ENCODE data around the gene UCK2.

UCK2 gene

DNA sequence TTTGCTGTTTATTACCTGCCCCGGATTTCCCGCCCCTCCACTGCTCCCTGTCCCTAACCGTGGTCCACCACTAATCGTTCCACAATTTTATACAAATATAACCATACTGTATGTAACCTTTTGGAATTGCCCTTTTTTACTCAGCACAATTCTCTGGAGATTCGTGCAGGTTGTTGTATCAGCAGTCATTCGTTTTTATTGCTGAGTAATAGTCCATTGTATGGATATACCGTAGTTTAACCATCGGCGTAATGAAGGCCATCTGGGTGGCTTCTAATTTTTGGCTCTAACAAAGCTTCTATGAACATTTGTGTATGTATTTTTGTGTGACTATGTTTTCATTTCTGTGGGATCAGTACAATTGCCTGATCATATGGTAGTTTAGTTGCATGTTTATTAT, 50.0 kb downstream of the UCK2 start:
- Histone ChIP-seq H3K27me3 (ENCODE audit: insufficient read depth, low read length, poor library complexity) (no peaks in the 10 kb centered on the region), H3K27ac (ENCODE audit: low read depth, low read length) (no peak overlapping the region), H3K79me1 (ENCODE audit: low read length) (peaks cover 18% of the 10 kb centered on the region), H3K4me2 (ENCODE audit: low read length) (no peak overlapping the region), H3K18ac (ENCODE audit: low read length) (no peak overlapping the region), H3K56ac (ENCODE audit: low read length) (no peak overlapping the region), H3K4me3 (ENCODE audit: low read length) (no peak overlapping the region), H3K4ac (ENCODE audit: low read depth, low read length) (no peak overlapping the region), H2AK5ac (ENCODE audit: low read length) (no peak overlapping the region), H2BK15ac (replicated peaks; ENCODE audit: low read depth) (no peak overlapping the region), H4K5ac (ENCODE audit: low read length) (no peak overlapping the region), H2BK120ac (ENCODE audit: low read depth, low read length) (no peak overlapping the region), H3K36me3 (ENCODE audit: control insufficient read depth, insufficient read depth, low read length) (no peaks in the 10 kb centered on the region), H2BK5ac (ENCODE audit: low read length) (no peak overlapping the region), H3K23ac (ENCODE audit: low read length) (no peak overlapping the region), H3K4me1 (ENCODE audit: control insufficient read depth, low read depth, low read length) (peaks cover 4% of the 10 kb centered on the region), H3K9ac (ENCODE audit: low read length) (no peak overlapping the region), H3K79me2 (ENCODE audit: control insufficient read depth, insufficient read depth, low read length) (peaks cover 82% of the 10 kb centered on the region), H4K8ac (ENCODE audit: low read depth, low read length) (no peak overlapping the region)
- DNase-seq: no peak
- 100% methylated on average over 1 of the region's 9 CpGs for WGBS (ENCODE audit: extremely low coverage, insufficient coverage, low lambda C conversion rate)

DNA sequence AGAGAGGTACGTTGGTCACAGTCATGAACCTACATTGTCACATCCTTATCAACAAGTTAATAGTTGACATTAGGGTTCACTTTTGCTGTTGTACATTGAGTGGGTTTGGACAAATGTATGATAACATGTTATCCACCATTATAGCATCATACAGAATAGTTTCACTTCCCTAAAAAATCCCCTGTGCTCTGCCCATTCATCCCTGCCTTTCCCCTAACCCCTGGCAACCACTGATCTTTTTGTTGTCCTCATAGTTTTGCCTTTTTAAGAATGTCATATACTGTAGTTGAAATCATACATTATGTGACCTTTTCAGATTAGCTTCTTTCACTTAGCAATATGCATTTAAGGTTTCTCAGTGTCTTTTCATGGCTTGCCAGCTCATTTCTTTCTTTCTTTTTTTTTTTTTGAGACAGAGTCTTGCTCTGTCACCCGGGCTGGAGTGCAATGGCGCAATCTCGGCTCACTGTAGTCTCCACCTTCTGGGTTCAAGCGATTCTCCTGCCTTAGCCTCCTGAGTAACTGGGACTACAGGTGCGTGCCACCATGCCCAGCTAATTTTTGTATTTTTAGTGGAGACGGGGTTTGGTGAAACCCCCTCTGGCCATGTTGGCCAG, 50.6 kb downstream of the UCK2 start:
- Histone ChIP-seq H4K5ac (ENCODE audit: low read length) (no peak overlapping the region), H3K27me3 (ENCODE audit: insufficient read depth, low read length, poor library complexity) (no peaks in the 10 kb centered on the region), H3K4me1 (ENCODE audit: control insufficient read depth, low read depth, low read length) (peaks cover 4% of the 10 kb centered on the region), H3K4me2 (ENCODE audit: low read length) (no peak overlapping the region), H3K4me3 (ENCODE audit: low read length) (no peak overlapping the region), H3K27ac (ENCODE audit: low read depth, low read length) (no peak overlapping the region), H4K8ac (ENCODE audit: low read depth, low read length) (no peak overlapping the region), H3K79me1 (ENCODE audit: low read length) (peaks cover 18% of the 10 kb centered on the region), H3K4ac (ENCODE audit: low read depth, low read length) (no peak overlapping the region), H3K79me2 (ENCODE audit: control insufficient read depth, insufficient read depth, low read length) (peaks cover 83% of the 10 kb centered on the region), H2AK5ac (ENCODE audit: low read length) (no peak overlapping the region), H3K23ac (ENCODE audit: low read length) (no peak overlapping the region), H2BK5ac (ENCODE audit: low read length) (no peak overlapping the region), H3K36me3 (ENCODE audit: control insufficient read depth, insufficient read depth, low read length) (no peaks in the 10 kb centered on the region), H2BK120ac (ENCODE audit: low read depth, low read length) (no peak overlapping the region), H2BK15ac (replicated peaks; ENCODE audit: low read depth) (no peak overlapping the region), H3K9ac (ENCODE audit: low read length) (no peak overlapping the region), H3K18ac (ENCODE audit: low read length) (no peak overlapping the region), H3K56ac (ENCODE audit: low read length) (no peak overlapping the region)
- DNase-seq: no peak
- no CpG with 5 or more reads among the region's 7 CpGs for WGBS (ENCODE audit: extremely low coverage, insufficient coverage, low lambda C conversion rate)

DNA sequence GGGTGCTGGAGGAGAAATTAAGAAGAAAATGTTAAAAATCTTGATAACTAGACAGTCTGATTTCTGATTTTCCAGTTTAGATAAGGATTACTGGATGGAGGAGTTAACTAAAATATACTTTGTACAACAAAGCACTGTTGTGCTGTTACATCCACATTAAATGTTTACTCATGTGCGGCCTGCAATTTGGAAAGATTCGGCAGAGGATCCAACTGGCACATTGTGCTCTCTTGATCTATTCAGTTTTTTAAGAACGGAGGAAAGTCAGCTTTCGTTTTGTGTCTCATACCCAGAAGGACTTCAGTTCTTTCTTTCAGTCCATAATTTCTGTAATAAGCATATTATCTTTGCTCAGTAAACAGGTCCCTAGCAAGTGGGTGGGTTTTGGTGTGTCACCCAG, 52.5 kb downstream of the UCK2 start:
- peaks cover 19% of the 10 kb centered on the region for H3K79me1 ChIP-seq (ENCODE audit: low read length)
- no peak overlapping the region for H3K4me2 ChIP-seq (ENCODE audit: low read length)
- H3K4me3 ChIP-seq (ENCODE audit: low read length): no peak overlapping the region
- no peak overlapping the region for H3K23ac ChIP-seq (ENCODE audit: low read length)
- H3K4ac ChIP-seq (ENCODE audit: low read depth, low read length): no peak overlapping the region
- no peaks in the 10 kb centered on the region for H3K36me3 ChIP-seq (ENCODE audit: control insufficient read depth, insufficient read depth, low read length)
- H3K9ac ChIP-seq (ENCODE audit: low read length): no peak overlapping the region
- H3K56ac ChIP-seq (ENCODE audit: low read length): no peak overlapping the region
- H2AK5ac ChIP-seq (ENCODE audit: low read length): no peak overlapping the region
- H4K8ac ChIP-seq (ENCODE audit: low read depth, low read length): no peak overlapping the region
- H3K27me3 ChIP-seq (ENCODE audit: insufficient read depth, low read length, poor library complexity): no peaks in the 10 kb centered on the region
- H2BK5ac ChIP-seq (ENCODE audit: low read length): no peak overlapping the region
- no CpG with 5 or more reads among the region's 4 CpGs for WGBS (ENCODE audit: extremely low coverage, insufficient coverage, low lambda C conversion rate)
- DNase-seq: no peak
- H2BK120ac ChIP-seq (ENCODE audit: low read depth, low read length): no peak overlapping the region
- H3K18ac ChIP-seq (ENCODE audit: low read length): no peak overlapping the region
- H4K5ac ChIP-seq (ENCODE audit: low read length): no peak overlapping the region
- H3K27ac ChIP-seq (ENCODE audit: low read depth, low read length): no peak overlapping the region
- no peak overlapping the region for H2BK15ac ChIP-seq (replicated peaks; ENCODE audit: low read depth)
- peaks cover 86% of the 10 kb centered on the region for H3K79me2 ChIP-seq (ENCODE audit: control insufficient read depth, insufficient read depth, low read length)
- H3K4me1 ChIP-seq (ENCODE audit: control insufficient read depth, low read depth, low read length): peaks cover 10% of the 10 kb centered on the region

DNA sequence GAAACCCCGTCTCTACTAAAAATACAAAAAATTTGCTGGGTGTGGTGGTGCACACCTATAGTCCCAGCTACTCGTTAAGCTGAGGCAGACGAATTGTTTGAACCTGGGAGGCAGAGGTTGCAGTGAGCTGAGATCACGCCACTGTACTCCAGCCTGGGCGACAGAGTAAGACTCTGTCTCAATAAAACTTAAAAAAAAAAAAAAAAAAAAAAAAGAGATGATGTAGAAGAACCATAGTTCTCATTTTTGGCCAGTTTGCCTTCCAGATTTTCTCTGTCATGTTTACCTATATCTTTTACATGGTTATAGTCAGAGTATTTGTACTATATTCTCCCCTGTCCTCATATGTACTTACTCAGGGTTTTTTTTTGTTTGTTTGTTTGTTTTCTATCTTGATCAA, 53.6 kb downstream of the UCK2 start:
- H3K79me1 ChIP-seq (ENCODE audit: low read length): peaks cover 19% of the 10 kb centered on the region
- no peak overlapping the region for H3K18ac ChIP-seq (ENCODE audit: low read length)
- WGBS (ENCODE audit: extremely low coverage, insufficient coverage, low lambda C conversion rate): no CpG with 5 or more reads among the region's 5 CpGs
- H2BK5ac ChIP-seq (ENCODE audit: low read length): no peak overlapping the region
- no peak overlapping the region for H3K23ac ChIP-seq (ENCODE audit: low read length)
- no peaks in the 10 kb centered on the region for H3K36me3 ChIP-seq (ENCODE audit: control insufficient read depth, insufficient read depth, low read length)
- peaks cover 6% of the 10 kb centered on the region for H3K4me1 ChIP-seq (ENCODE audit: control insufficient read depth, low read depth, low read length)
- no peaks in the 10 kb centered on the region for H3K27me3 ChIP-seq (ENCODE audit: insufficient read depth, low read length, poor library complexity)
- H3K4me2 ChIP-seq (ENCODE audit: low read length): no peak overlapping the region
- no peak overlapping the region for H2AK5ac ChIP-seq (ENCODE audit: low read length)
- H2BK120ac ChIP-seq (ENCODE audit: low read depth, low read length): no peak overlapping the region
- H3K27ac ChIP-seq (ENCODE audit: low read depth, low read length): no peak overlapping the region
- peaks cover 82% of the 10 kb centered on the region for H3K79me2 ChIP-seq (ENCODE audit: control insufficient read depth, insufficient read depth, low read length)
- no peak overlapping the region for H3K4me3 ChIP-seq (ENCODE audit: low read length)
- no peak overlapping the region for H4K8ac ChIP-seq (ENCODE audit: low read depth, low read length)
- no peak overlapping the region for H3K4ac ChIP-seq (ENCODE audit: low read depth, low read length)
- no peak overlapping the region for H3K9ac ChIP-seq (ENCODE audit: low read length)
- H4K5ac ChIP-seq (ENCODE audit: low read length): no peak overlapping the region
- DNase-seq: no peak
- no peak overlapping the region for H3K56ac ChIP-seq (ENCODE audit: low read length)
- no peak overlapping the region for H2BK15ac ChIP-seq (replicated peaks; ENCODE audit: low read depth)

DNA sequence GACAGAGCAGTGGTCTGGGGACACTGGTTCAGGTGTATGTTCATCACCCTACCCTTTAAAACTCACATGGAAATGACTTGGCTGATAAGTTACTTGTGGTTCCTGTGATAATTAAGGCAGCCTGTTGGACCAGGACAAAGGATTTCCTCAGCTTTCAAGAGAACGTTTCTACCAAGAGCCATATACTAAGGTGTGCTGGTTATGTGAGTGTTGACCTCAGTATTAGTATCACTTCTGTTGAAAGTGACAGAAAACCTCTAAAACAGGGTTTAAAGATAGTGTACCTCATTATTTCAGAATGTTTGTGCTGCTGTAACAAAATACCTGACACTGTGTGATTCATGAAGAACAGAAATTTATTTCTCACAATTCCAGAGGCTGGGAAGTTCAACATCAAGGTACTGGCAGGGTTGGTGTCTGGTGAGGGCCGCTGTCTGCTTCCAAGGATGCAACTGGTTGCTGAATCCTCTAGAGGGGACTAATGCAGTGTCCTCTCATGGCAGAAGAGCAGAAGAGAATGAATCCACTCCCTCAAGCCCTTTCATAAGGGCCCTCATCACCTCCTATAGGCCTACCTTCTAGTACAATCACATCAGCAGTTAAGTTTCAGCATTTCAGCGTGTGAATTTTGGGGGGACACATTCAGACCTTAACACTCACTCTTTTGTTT, 54.9 kb downstream of the UCK2 start:
- no CpG with 5 or more reads among the region's 3 CpGs for WGBS (ENCODE audit: extremely low coverage, insufficient coverage, low lambda C conversion rate)
- no peaks in the 10 kb centered on the region for H3K27me3 ChIP-seq (ENCODE audit: insufficient read depth, low read length, poor library complexity)
- no peak overlapping the region for H3K23ac ChIP-seq (ENCODE audit: low read length)
- peaks cover 6% of the 10 kb centered on the region for H3K4me1 ChIP-seq (ENCODE audit: control insufficient read depth, low read depth, low read length)
- H2BK5ac ChIP-seq (ENCODE audit: low read length): no peak overlapping the region
- no peak overlapping the region for H3K9ac ChIP-seq (ENCODE audit: low read length)
- H3K4me2 ChIP-seq (ENCODE audit: low read length): no peak overlapping the region
- peak overlapping the region; percentile 41 for H4K8ac ChIP-seq (ENCODE audit: low read depth, low read length)
- peaks cover 23% of the 10 kb centered on the region for H3K79me1 ChIP-seq (ENCODE audit: low read length)
- peaks cover 85% of the 10 kb centered on the region for H3K79me2 ChIP-seq (ENCODE audit: control insufficient read depth, insufficient read depth, low read length)
- no peaks in the 10 kb centered on the region for H3K36me3 ChIP-seq (ENCODE audit: control insufficient read depth, insufficient read depth, low read length)
- H4K5ac ChIP-seq (ENCODE audit: low read length): no peak overlapping the region
- peak; percentile 48 for DNase-seq
- no peak overlapping the region for H2BK15ac ChIP-seq (replicated peaks; ENCODE audit: low read depth)
- H3K27ac ChIP-seq (ENCODE audit: low read depth, low read length): no peak overlapping the region
- H3K4me3 ChIP-seq (ENCODE audit: low read length): no peak overlapping the region
- no peak overlapping the region for H2AK5ac ChIP-seq (ENCODE audit: low read length)
- H3K18ac ChIP-seq (ENCODE audit: low read length): no peak overlapping the region
- H2BK120ac ChIP-seq (ENCODE audit: low read depth, low read length): no peak overlapping the region
- no peak overlapping the region for H3K4ac ChIP-seq (ENCODE audit: low read depth, low read length)
- H3K56ac ChIP-seq (ENCODE audit: low read length): no peak overlapping the region

DNA sequence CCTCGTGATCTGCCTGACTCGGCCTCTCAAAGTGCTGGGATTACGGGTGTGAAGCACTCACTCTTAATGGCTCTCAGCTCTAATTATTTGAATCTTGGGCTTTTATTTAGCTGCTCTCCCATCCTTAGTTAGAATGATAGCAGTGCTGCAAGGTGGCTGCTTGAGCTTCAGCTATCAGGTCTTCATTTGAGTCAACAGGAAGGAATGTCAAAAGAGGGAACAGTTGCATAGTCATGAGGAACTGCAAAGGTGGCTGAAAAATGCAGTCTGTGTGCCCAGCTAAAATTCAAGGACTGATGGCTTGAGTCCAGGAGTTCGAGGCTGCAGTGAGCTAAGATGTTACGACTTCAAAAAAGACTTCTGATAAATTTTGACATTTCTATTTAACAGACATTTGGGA, 55.6 kb downstream of the UCK2 start:
- Histone ChIP-seq H3K27ac (ENCODE audit: low read depth, low read length) (no peak overlapping the region), H3K27me3 (ENCODE audit: insufficient read depth, low read length, poor library complexity) (no peaks in the 10 kb centered on the region), H3K4me1 (ENCODE audit: control insufficient read depth, low read depth, low read length) (peaks cover 6% of the 10 kb centered on the region), H3K36me3 (ENCODE audit: control insufficient read depth, insufficient read depth, low read length) (no peaks in the 10 kb centered on the region), H3K79me2 (ENCODE audit: control insufficient read depth, insufficient read depth, low read length) (peaks cover 83% of the 10 kb centered on the region), H3K23ac (ENCODE audit: low read length) (no peak overlapping the region), H3K9ac (ENCODE audit: low read length) (no peak overlapping the region), H4K5ac (ENCODE audit: low read length) (no peak overlapping the region), H2BK120ac (ENCODE audit: low read depth, low read length) (no peak overlapping the region), H3K56ac (ENCODE audit: low read length) (no peak overlapping the region), H2AK5ac (ENCODE audit: low read length) (no peak overlapping the region), H2BK15ac (replicated peaks; ENCODE audit: low read depth) (no peak overlapping the region), H3K4me3 (ENCODE audit: low read length) (no peak overlapping the region), H3K79me1 (ENCODE audit: low read length) (peaks cover 22% of the 10 kb centered on the region), H2BK5ac (ENCODE audit: low read length) (no peak overlapping the region), H4K8ac (ENCODE audit: low read depth, low read length) (no peak overlapping the region), H3K4ac (ENCODE audit: low read depth, low read length) (no peak overlapping the region), H3K18ac (ENCODE audit: low read length) (no peak overlapping the region), H3K4me2 (ENCODE audit: low read length) (no peak overlapping the region)
- no CpG with 5 or more reads among the region's 5 CpGs for WGBS (ENCODE audit: extremely low coverage, insufficient coverage, low lambda C conversion rate)
- DNase-seq: peak; percentile 89
